MM.1S (cell line): ENCODE data around the gene ALDH1A3.

ENCODE experiments used
- CTCF ChIP-seq: fragments of 300-600 bp; sonication (generic); IDR thresholded peaks from 2 replicates; pipeline ENCODE4 v1.5.1; 2016; ENCODE audit warnings: antibody characterized with exemption, low read length, mixed read lengths
- EZH2 ChIP-seq: fragments of 300-600 bp; sonication (generic); optimal IDR thresholded peaks from 2 replicates; pipeline ENCODE3; 2017; ENCODE audit warnings: low read depth, mild to moderate bottlenecking, antibody characterized with exemption, low read length, mixed read lengths

GRCh38 chr15:100887211-100887913, 7.7 kb downstream of the ALDH1A3 start:
- no peak for TF ChIP-seq CTCF
- no peak for TF ChIP-seq EZH2
